ENCODE results near the gene NEGR1. TPM values are rescaled to one million over a fixed set of nuclear protein-coding genes. Genes with fewer than 3 reads are reported as not detected.

NEGR1 gene
- total RNA-seq, 1 experiment from 2014 or later, result 2.9 TPM

GRCh38 chr1:71630073-71630472 lies 652.3 kb downstream of the NEGR1 start:
- H3K27ac Mint-ChIP-seq, result no peak overlapping the region
- ChIA-PET CTCF (no interaction called here), POLR2A (no interaction called here)
- H3K27me3 Mint-ChIP-seq (ENCODE audit: low read depth), result no peaks in the 10 kb centered on the region
- ATAC-seq (no peak), DNase-seq (ENCODE audit: low spot score) (no peak)
- H3K4me1 Mint-ChIP-seq, result peaks cover 3% of the 10 kb centered on the region; the same call in 1 of the 2 replicates
- TF ChIP-seq ESRRA (CRISPR knock-in tag; IDR thresholded peaks at IDR 0.05; ENCODE audit: borderline replicate concordance) (no peak), USF2 (CRISPR knock-in tag; IDR thresholded peaks at IDR 0.05) (no peak), ATF1 (CRISPR knock-in tag; IDR thresholded peaks at IDR 0.05) (no peak), CTCF (IDR thresholded peaks at IDR 0.05) (no peak), SMAD3 (CRISPR knock-in tag; IDR thresholded peaks at IDR 0.05; ENCODE audit: borderline replicate concordance) (no peak), TP53 (CRISPR knock-in tag; IDR thresholded peaks at IDR 0.05) (no peak), SP1 (CRISPR knock-in tag; conservative IDR thresholded peaks at IDR 0.05) (no peak)
- H3K4me3 Mint-ChIP-seq, result no peak overlapping the region
- H3K36me3 Mint-ChIP-seq, result peaks cover 5% of the 10 kb centered on the region
- H3K9me3 Mint-ChIP-seq, result peaks cover 15% of the 10 kb centered on the region

- ATAC-seq (no peak), DNase-seq (ENCODE audit: low spot score) (no peak)
- Mint-ChIP-seq H3K9me3 (peaks cover 15% of the 10 kb centered on the region), H3K4me3 (no peak overlapping the region), H3K27me3 (ENCODE audit: low read depth) (no peaks in the 10 kb centered on the region), H3K27ac (no peak overlapping the region), H3K36me3 (peaks cover 5% of the 10 kb centered on the region), H3K4me1 (no peaks in the 10 kb centered on the region)
- ChIA-PET CTCF (no interaction called here), POLR2A (no interaction called here)
- TF ChIP-seq HMGA2 (CRISPR knock-in tag; IDR thresholded peaks at IDR 0.05) (no peak), NFE2L1 (CRISPR knock-in tag; IDR thresholded peaks at IDR 0.05) (no peak), MXD4 (CRISPR knock-in tag; IDR thresholded peaks at IDR 0.05; ENCODE audit: borderline replicate concordance) (no peak), GTF2I (CRISPR knock-in tag; conservative IDR thresholded peaks at IDR 0.05) (no peak), RORB (CRISPR knock-in tag; IDR thresholded peaks at IDR 0.05) (no peak)
Measured at GRCh38 chr1:71625004-71625403, 657.3 kb downstream of the NEGR1 start.

GRCh38 chr1:71623888-71624287 lies 658.5 kb downstream of the NEGR1 start:
- H3K9me3 Mint-ChIP-seq, result peaks cover 15% of the 10 kb centered on the region
- DNase-seq (ENCODE audit: low spot score), result no peak
- H3K4me1 Mint-ChIP-seq, result no peaks in the 10 kb centered on the region
- ChIA-PET CTCF (no interaction called here), POLR2A (no interaction called here)
- no peaks in the 10 kb centered on the region for H3K27me3 Mint-ChIP-seq (ENCODE audit: low read depth)
- no peak for ATAC-seq
- no peak overlapping the region for H3K27ac Mint-ChIP-seq
- no peak overlapping the region for H3K4me3 Mint-ChIP-seq
- H3K36me3 Mint-ChIP-seq, result peaks cover 5% of the 10 kb centered on the region
- TF ChIP-seq JUN (CRISPR knock-in tag; IDR thresholded peaks at IDR 0.05), result no peak
- TF ChIP-seq ZNF396 (CRISPR knock-in tag; IDR thresholded peaks at IDR 0.05; ENCODE audit: borderline replicate concordance), result no peak
- no peak for TF ChIP-seq CDX4 (CRISPR knock-in tag; IDR thresholded peaks at IDR 0.05; ENCODE audit: borderline replicate concordance)
- TF ChIP-seq FOXJ3 (CRISPR knock-in tag; IDR thresholded peaks at IDR 0.05; ENCODE audit: borderline replicate concordance), result no peak
- no peak for TF ChIP-seq NFYB (CRISPR knock-in tag; conservative IDR thresholded peaks at IDR 0.05; ENCODE audit: low read depth)
- TF ChIP-seq FOXP4 (CRISPR knock-in tag; IDR thresholded peaks at IDR 0.05), result no peak
- no peak for TF ChIP-seq E2F4 (CRISPR knock-in tag; IDR thresholded peaks at IDR 0.05; ENCODE audit: borderline replicate concordance, low read depth)
- no peak for TF ChIP-seq ZBTB43 (CRISPR knock-in tag; IDR thresholded peaks at IDR 0.05)
- no peak for TF ChIP-seq TEAD1 (CRISPR knock-in tag; IDR thresholded peaks at IDR 0.05)
- TF ChIP-seq TP53 (CRISPR knock-in tag; IDR thresholded peaks at IDR 0.05), result no peak
- no peak for TF ChIP-seq KAT7 (CRISPR knock-in tag; IDR thresholded peaks at IDR 0.05; ENCODE audit: borderline replicate concordance)
- TF ChIP-seq MAX (CRISPR knock-in tag; IDR thresholded peaks at IDR 0.05), result no peak
- TF ChIP-seq EMX1 (CRISPR knock-in tag; IDR thresholded peaks at IDR 0.05), result no peak
- TF ChIP-seq ZNF219 (CRISPR knock-in tag; IDR thresholded peaks at IDR 0.05; ENCODE audit: borderline replicate concordance), result no peak
- TF ChIP-seq ZNF416 (CRISPR knock-in tag; IDR thresholded peaks at IDR 0.05), result no peak
- TF ChIP-seq ETV6 (CRISPR knock-in tag; IDR thresholded peaks at IDR 0.05), result no peak
- no peak for TF ChIP-seq TEAD4 (CRISPR knock-in tag; IDR thresholded peaks at IDR 0.05)
- TF ChIP-seq GTF2I (CRISPR knock-in tag; conservative IDR thresholded peaks at IDR 0.05), result no peak
